Transverse colon (tissue), 4 donors: Measurements from ENCODE around the gene DNMT3B. TPM values are rescaled to one million over a fixed set of nuclear protein-coding genes. Genes with fewer than 3 reads are reported as not detected.

Experiments used
- DNase-seq: peaks from one replicate; pipeline ENCODE4 v3.0.0-alpha.2; 2019
- H3K27ac ChIP-seq, 4 donors: fragments of 200-600 bp; sonication (generic); 2 replicates each; pipeline ENCODE4 v1.5.1; 2016 to 2018; ENCODE audit warnings: inconsistent platforms in 4 of 4
- H3K27me3 ChIP-seq: fragments of 200-600 bp; sonication (generic); 2 replicates; pipeline ENCODE4 v1.5.1; 2017; ENCODE audit warnings: inconsistent platforms
- H3K36me3 ChIP-seq, 4 donors: fragments of 200-600 bp; sonication (generic); 2 replicates each; pipeline ENCODE4 v1.5.1; 2017 to 2019; ENCODE audit warnings: inconsistent platforms in 4 of 4
- H3K4me1 ChIP-seq, 4 donors: fragments of 200-600 bp; sonication (generic); 2 replicates each; pipeline ENCODE4 v1.5.1; 2017 to 2020; ENCODE audit warnings: inconsistent platforms in 4 of 4
- H3K4me3 ChIP-seq, 4 donors: fragments of 200-600 bp; sonication (generic); 1 replicate in 1 of 4; 2 replicates in 3 of 4; pipeline versions ENCODE4 v1.5.1 to v1.6.1; 2017 to 2019; ENCODE audit warnings: inconsistent platforms in 4 of 4
- H3K9me3 ChIP-seq, 2 donors: fragments of 200-600 bp; sonication (generic); 2 replicates each; pipeline ENCODE4 v1.5.1; 2017 to 2019; ENCODE audit warnings: inconsistent platforms in 2 of 2
- EP300 ChIP-seq: sonication (generic); formaldehyde crosslinking; IDR thresholded peaks from one replicate; pipeline ENCODE4 v1.6.1; 2017; ENCODE audit warnings: antibody characterized with exemption, low read depth
- POLR2A ChIP-seq: fragments of 450-650 bp; IDR thresholded peaks from one replicate; pipeline ENCODE4 v1.6.1; 2016; ENCODE audit warnings: antibody characterized with exemption, mild to moderate bottlenecking, moderate library complexity
- POLR2AphosphoS5 ChIP-seq, 3 donors: sonication (generic); formaldehyde crosslinking; IDR thresholded peaks; one replicate each; pipeline ENCODE4 v1.6.1; 2016; ENCODE audit warnings: antibody characterized with exemption in 3 of 3
- WGBS, 2 donors: methylation state at CpG; one replicate each; pipeline ENCODE4 v1.1.5; 2018; ENCODE audit warnings: low coverage in 1 of 2; 5-methylcytosine and 5-hydroxymethylcytosine counted together
- in situ Hi-C, 4 donors: fragments of 200-750 bp; cut with MboI; loops; one replicate each; pipeline versions ENCODE4 v1.15.0 to v1.15.1; 2017; ENCODE audit warnings: low sequenced_read_pairs in 3 of 4, low pct_ligation_motif_present in 1 of 4, low pct_unique_long_range_greater_than_20kb in 1 of 4
- intact Hi-C: fragments of 100-400 bp; cut with DNase I; formaldehyde crosslinking; loops from one replicate; pipeline ENCODE4 v1.15.1; 2023; ENCODE audit warnings: low total_unique reads
- total RNA-seq, 4 donors: library from RNA; depleted of rRNA; stranded (reverse); fragments of >200 nt; gene quantifications; one replicate each; pipeline ENCODE4 v1.1.0, GENCODE V29; 2016
- TF ChIP-seq, protein P1 (sequence below), 5 experiments: fragments of 200-600 bp in 3 of 5; fragments of 450-650 bp in 2 of 5; sonication (generic) in 3 of 5; IDR thresholded peaks; 1 replicate in 2 of 5; 2 replicates in 3 of 5; pipeline ENCODE4 v1.5.1; 2016 to 2017; ENCODE audit warnings: antibody characterized with exemption in 5 of 5, inconsistent platforms in 3 of 5, mild to moderate bottlenecking in 2 of 5, moderate library complexity in 1 of 5

Gene DNMT3B
- total RNA-seq, 4 donors from 2014 or later = 0.37 to 6.8 (median 0.67) TPM

GRCh38 chr20:32847964-32848363 lies 85.8 kb downstream of the DNMT3B start:
- WGBS, 2 donors = 93 to 94% methylated on average over 5 of the region's 5 CpGs
- Histone ChIP-seq H3K4me1 (peaks cover 0 to 11% (median 0%) of the 10 kb centered on the region in 4 donors), H3K27ac (no peak overlapping the region), H3K27me3 (no peaks in the 10 kb centered on the region), H3K9me3 (no peaks in the 10 kb centered on the region), H3K4me3 (no peak overlapping the region), H3K36me3 (peaks cover 0 to 46% (median 14%) of the 10 kb centered on the region in 4 donors)
- in situ Hi-C loops = no loop called here
- TF ChIP-seq, protein P1, sequence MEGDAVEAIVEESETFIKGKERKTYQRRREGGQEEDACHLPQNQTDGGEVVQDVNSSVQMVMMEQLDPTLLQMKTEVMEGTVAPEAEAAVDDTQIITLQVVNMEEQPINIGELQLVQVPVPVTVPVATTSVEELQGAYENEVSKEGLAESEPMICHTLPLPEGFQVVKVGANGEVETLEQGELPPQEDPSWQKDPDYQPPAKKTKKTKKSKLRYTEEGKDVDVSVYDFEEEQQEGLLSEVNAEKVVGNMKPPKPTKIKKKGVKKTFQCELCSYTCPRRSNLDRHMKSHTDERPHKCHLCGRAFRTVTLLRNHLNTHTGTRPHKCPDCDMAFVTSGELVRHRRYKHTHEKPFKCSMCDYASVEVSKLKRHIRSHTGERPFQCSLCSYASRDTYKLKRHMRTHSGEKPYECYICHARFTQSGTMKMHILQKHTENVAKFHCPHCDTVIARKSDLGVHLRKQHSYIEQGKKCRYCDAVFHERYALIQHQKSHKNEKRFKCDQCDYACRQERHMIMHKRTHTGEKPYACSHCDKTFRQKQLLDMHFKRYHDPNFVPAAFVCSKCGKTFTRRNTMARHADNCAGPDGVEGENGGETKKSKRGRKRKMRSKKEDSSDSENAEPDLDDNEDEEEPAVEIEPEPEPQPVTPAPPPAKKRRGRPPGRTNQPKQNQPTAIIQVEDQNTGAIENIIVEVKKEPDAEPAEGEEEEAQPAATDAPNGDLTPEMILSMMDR (IDR thresholded peaks at IDR 0.05) = no peak
- no peak for TF ChIP-seq EP300
- TF ChIP-seq POLR2AphosphoS5 (IDR thresholded peaks at IDR 0.05) = no peak
- no peak for TF ChIP-seq POLR2A
- intact Hi-C loops = no loop called here
- no peak for DNase-seq

GRCh38 chr20:32848846-32849245 lies 86.7 kb downstream of the DNMT3B start:
- Histone ChIP-seq H3K9me3 (no peaks in the 10 kb centered on the region), H3K4me1 (peaks cover 0 to 11% (median 0%) of the 10 kb centered on the region in 4 donors), H3K4me3 (no peak overlapping the region), H3K36me3 (peaks cover 0 to 46% (median 14%) of the 10 kb centered on the region in 4 donors), H3K27me3 (no peaks in the 10 kb centered on the region), H3K27ac (no peak overlapping the region)
- TF ChIP-seq, protein P1 (IDR thresholded peaks at IDR 0.05) = no peak
- TF ChIP-seq POLR2AphosphoS5 (IDR thresholded peaks at IDR 0.05) = no peak
- no peak for TF ChIP-seq POLR2A
- no peak for TF ChIP-seq EP300
- intact Hi-C loops = no loop called here
- DNase-seq = no peak
- 89 to 94% methylated on average over 6 of the region's 6 CpGs for WGBS, 2 donors
- in situ Hi-C loops = no loop called here

- WGBS, 2 donors = 92 to 98% methylated on average over 5 to 6 of the region's 6 CpGs
- intact Hi-C loops = no loop called here
- no peaks in the 10 kb centered on the region for H3K9me3 ChIP-seq
- peaks cover 0 to 46% (median 14%) of the 10 kb centered on the region in 4 donors for H3K36me3 ChIP-seq
- TF ChIP-seq, protein P1 (IDR thresholded peaks at IDR 0.05) = no peak
- no peak for TF ChIP-seq EP300
- no peak for TF ChIP-seq POLR2A
- no peak for TF ChIP-seq POLR2AphosphoS5 (IDR thresholded peaks at IDR 0.05)
- in situ Hi-C loops = no loop called here
- H3K27me3 ChIP-seq = no peaks in the 10 kb centered on the region
- no peak for DNase-seq
- H3K4me1 ChIP-seq = peaks cover 0 to 11% (median 0%) of the 10 kb centered on the region in 4 donors
- no peak overlapping the region for H3K27ac ChIP-seq
- no peak overlapping the region for H3K4me3 ChIP-seq
Measured at GRCh38 chr20:32849577-32849976, 87.4 kb downstream of the DNMT3B start.

DNA sequence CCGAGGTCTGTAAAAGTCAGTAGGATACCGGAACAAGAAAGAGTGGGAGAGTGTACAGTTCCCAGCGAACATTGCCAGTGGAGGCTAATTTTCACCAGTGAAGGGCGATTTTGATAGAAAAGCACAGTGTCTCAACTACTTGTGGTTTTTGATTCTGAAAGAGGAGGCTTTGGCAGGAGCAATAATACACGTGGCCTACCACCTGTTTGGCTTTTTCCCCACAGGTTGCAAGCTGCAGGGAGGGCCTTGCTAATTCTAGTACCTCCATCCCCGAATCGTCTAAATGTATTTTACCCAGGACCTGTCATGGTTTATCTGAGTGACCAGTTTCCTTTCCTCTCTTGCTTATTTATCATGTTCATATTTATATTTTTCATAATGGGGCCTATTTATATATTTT lies 93.2 kb downstream of the DNMT3B start:
- DNase-seq = no peak
- in situ Hi-C loops = no loop called here
- 82 to 93% methylated on average over 5 to 7 of the region's 7 CpGs for whole genome bisulfite sequencing, 2 donors
- no peaks in the 10 kb centered on the region for H3K4me1 ChIP-seq
- no peak for TF ChIP-seq POLR2AphosphoS5 (IDR thresholded peaks at IDR 0.05)
- TF ChIP-seq, protein P1 (IDR thresholded peaks at IDR 0.05) = no peak
- no peak for TF ChIP-seq EP300
- TF ChIP-seq POLR2A = no peak
- no peaks in the 10 kb centered on the region for H3K27me3 ChIP-seq
- no peak overlapping the region for H3K4me3 ChIP-seq
- no peak overlapping the region for H3K27ac ChIP-seq
- intact Hi-C loops = no loop called here
- H3K36me3 ChIP-seq = peaks cover 0 to 24% (median 5%) of the 10 kb centered on the region in 4 donors
- H3K9me3 ChIP-seq = no peaks in the 10 kb centered on the region
